D721Med (cell line): ENCODE results near the gene TOPAZ1.
"Not testable (repeated sequence)": the region's sequence is repeated elsewhere in the genome, so short reads cannot be mapped to it uniquely, and the experiment has no call there.

Experiments
- DNase-seq: peaks from one replicate; pipeline ENCODE4 v3.0.0; 2011; ENCODE audit warnings: low spot score; ENCODE audit not compliant: insufficient read length
- FAIRE-seq: peaks from 2 replicates; lab custom pipeline; 2011; peaks lifted over from hg19 to GRCh38; lab: Jason Lieb, UNC
- TF ChIP-seq, protein P1 (sequence below): IDR thresholded peaks from 2 replicates; pipeline ENCODE4 v1.5.1; 2012; ENCODE audit warnings: mild to moderate bottlenecking, control low read depth; ENCODE audit not compliant: insufficient read depth; ENCODE audit errors: missing control alignments

Gene TOPAZ1

DNA sequence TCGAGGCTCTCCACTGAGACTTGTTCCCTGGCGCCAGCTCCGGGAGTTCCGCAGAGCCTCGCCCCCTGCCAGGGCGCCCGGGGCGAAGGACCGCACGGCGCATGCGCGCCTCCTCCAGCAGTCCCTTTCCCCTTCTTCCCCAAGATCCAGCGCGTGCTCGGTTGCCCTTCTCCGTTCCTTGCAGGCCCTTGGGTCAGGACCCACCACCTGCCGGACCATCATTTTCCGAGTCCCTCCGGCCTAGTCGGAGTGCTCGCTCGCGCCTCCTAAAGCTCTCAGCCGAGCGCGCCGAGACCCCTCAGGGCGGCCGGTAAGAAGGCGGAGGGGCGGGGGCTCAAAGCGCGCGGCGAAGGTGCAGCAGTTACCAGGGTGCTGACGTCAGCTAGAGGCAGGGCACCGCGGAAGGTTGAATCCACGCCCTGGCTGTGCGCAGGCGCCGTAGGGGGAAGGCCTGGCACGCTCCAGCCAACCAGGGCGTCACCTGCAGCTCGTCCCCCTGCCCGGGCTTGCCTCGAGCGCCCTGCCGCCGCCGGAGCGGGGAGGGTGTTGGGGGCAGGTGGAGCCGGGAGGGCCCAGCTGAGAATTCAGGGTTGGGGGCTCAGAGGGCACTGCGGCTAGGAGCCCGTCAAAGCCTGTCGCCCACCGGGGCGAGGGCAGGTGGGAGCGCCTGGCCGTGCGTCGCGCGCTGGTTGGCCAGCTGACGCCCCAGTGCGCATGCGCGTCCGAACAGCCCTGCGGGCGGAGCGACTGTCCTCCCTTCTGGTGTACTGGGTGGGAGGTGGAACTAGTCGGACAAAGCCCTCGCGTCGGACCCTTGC lies 96.5 kb downstream of the TOPAZ1 start, which contains the start of gene TCAIM:
TSS of gene TCAIM (plus strand) at position 757 of the 818 bp plus-strand sequence. CDS start 16,017 bp downstream, outside the sequence.
- TF ChIP-seq, protein P1, sequence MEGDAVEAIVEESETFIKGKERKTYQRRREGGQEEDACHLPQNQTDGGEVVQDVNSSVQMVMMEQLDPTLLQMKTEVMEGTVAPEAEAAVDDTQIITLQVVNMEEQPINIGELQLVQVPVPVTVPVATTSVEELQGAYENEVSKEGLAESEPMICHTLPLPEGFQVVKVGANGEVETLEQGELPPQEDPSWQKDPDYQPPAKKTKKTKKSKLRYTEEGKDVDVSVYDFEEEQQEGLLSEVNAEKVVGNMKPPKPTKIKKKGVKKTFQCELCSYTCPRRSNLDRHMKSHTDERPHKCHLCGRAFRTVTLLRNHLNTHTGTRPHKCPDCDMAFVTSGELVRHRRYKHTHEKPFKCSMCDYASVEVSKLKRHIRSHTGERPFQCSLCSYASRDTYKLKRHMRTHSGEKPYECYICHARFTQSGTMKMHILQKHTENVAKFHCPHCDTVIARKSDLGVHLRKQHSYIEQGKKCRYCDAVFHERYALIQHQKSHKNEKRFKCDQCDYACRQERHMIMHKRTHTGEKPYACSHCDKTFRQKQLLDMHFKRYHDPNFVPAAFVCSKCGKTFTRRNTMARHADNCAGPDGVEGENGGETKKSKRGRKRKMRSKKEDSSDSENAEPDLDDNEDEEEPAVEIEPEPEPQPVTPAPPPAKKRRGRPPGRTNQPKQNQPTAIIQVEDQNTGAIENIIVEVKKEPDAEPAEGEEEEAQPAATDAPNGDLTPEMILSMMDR, result no peak
- peak; percentile 79 for DNase-seq
- no peak for FAIRE-seq

DNA sequence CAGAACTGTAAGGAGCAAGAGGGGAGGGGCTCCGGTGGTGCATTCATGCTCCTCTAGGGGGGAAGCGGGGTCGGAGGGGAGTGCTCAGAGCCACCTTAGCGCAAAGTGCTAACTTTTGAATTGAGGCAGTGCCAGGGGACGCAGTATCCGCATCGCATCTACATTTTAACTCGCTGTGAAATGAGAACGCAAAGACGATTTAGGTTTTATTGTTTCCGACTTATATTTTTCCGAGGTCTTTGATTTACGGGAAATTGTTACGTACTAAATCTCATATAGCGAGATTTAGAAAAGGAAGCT lies 97.1 kb downstream of the TOPAZ1 start:
- TF ChIP-seq, protein P1, result no peak
- DNase-seq (no peak), FAIRE-seq (peak; percentile 11)

DNA sequence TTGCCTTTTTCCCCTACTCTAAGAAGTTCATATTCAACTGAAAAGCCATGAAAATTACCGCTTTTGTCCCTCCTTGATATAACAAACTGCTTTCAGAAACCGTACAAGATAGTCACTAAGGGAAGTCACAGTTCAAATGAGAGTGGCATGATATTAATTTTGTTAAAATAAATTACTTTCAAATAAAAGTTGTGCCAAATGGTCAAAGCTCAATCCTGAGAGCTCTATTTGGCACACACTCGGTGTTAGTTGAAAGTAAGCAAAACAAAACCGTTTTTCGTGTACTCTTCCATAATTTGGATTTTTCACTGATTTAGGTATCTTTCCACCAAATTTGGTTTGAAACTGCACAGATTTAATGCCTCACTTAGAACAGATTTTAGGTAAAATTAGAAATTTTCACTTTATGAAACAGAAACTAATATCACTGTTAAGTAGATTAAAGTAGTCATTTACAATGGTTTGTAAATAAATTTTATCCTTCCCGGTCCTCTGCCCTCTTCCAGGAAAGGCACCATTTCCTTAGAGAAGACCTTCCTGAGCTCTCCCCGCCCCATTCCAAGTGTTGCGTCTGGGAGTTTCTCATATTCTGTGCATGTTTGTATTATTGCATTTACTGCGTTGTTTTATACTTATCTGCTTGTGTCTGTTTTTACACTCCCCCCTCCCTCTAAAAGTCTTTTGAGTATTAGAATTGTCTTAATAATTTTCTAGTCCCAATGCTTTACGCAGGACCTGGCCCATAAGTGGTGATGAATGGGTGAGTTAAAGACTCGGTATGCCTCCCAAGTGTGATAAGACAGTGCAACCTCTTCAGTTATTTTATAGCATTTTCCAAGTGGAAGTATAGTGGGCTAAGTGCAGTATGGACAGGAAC lies 97.7 kb downstream of the TOPAZ1 start:
- DNase-seq, result no peak
- TF ChIP-seq, protein P1, result no peak
- no peak for FAIRE-seq

DNA sequence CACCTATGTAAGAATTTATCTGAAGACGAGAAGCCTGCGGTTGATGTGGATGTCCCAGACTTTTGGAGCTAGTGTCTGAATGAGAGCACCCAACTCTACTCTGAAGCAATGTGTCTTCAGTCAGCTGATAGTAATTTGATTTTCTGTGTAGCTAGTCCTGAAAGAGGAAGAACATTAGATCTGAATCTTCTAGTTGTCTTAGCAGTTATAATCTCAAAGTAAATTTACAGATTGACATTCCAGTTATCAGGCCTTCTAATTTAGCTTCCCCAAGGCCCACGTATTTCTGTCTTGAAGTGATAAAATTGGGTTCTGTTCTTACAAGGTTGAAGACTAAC lies 98.3 kb downstream of the TOPAZ1 start:
- TF ChIP-seq, protein P1, result no peak
- FAIRE-seq (no peak), DNase-seq (no peak)

DNA sequence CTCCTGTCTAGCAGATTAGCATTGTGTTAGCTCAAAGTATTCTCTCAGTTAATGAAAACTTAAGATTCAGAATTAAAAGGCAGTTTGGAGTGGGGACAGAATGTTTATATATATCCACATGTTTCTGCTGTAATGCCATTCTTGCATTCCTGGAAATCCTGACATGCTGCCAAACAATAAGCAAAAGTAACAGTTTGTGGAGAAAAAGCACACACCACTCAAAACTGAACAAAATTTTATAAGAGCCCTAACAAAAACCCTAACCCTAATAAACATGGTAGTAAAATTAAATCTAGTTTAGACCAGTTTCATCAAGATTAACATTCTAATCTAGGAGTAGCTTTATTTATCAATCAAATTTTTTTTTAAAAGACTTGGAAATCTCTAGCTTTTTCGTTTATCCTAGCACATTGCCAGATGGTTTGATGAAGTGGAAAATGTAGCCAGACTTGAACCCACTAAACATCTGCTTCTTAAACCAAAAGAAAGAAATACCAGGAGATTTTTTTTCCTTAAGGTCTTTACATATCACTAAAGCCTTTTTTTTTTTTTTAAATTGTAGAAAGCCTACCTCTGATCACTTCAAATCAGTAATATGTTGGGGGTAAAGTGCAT lies 100.6 kb downstream of the TOPAZ1 start:
- DNase-seq (no peak), FAIRE-seq (no peak)
- TF ChIP-seq, protein P1, result no peak

DNA sequence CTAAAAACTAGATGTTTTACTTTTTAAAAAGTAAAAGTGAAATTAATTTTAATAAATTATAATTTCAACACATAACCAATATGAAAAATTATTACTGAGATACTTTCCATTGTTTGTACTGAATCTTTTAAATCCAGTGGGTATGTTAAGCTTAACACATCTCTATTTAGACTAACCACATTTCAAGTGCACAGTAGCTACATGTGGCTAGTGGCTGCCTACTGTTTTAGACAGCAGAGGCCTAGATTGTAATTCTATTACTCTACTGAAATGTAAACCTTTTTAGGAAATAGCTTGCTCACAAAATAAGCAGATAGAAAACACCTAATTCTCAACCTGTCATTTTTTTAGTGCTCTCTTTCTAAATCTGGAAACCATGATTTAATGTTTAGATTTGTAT lies 101.7 kb downstream of the TOPAZ1 start:
- FAIRE-seq (no peak), DNase-seq (no peak)
- TF ChIP-seq, protein P1, result no peak

DNA sequence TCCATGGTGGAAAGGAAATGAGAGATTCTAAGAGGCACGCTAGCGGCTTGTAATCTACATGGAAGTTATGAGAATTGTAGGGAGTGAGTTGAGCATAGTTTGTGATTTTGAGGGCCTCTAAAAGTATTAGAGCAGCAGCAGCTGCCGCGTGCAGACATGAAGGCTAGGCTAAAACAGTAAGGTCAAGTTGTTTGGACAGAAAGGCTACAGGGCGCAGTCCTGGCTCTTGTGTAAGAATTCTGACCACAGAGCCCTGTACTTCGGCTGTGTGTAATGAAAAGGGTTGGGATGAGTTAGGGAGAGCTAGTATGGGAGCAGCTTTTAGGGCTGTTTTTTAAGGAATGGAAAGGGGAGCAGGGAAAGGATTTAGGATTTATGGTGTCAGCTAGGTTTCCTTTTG lies 104.9 kb downstream of the TOPAZ1 start:
- not testable (repeated sequence) for DNase-seq, FAIRE-seq
